HepG2 (cell line): ENCODE data around the gene PLCB1. TPM values are rescaled to one million over a fixed set of nuclear protein-coding genes. Genes with fewer than 3 reads are reported as not detected.

Experiments used
- EHMT2 ChIP-seq: fragments of 200-600 bp; sonication (generic); IDR thresholded peaks from 2 replicates; pipeline ENCODE4 v1.7.0; 2017; ENCODE audit warnings: antibody characterized with exemption, low read depth, low read length, borderline replicate concordance
- HDAC2 ChIP-seq: sonication (generic); formaldehyde crosslinking; IDR thresholded peaks from 2 replicates; pipeline ENCODE4 v1.4.0; 2020; ENCODE audit warnings: missing genetic modification reagents
- HOXA3 ChIP-seq: sonication (generic); formaldehyde crosslinking; IDR thresholded peaks from 2 replicates; pipeline ENCODE4 v1.5.0; 2020; ENCODE audit warnings: missing genetic modification reagents
- IKZF5 ChIP-seq: IDR thresholded peaks from 2 replicates; pipeline ENCODE4 v1.6.1; 2018; ENCODE audit warnings: missing genetic modification reagents, mild to moderate bottlenecking, missing compliant biosample characterization
- IRX3 ChIP-seq: sonication (generic); formaldehyde crosslinking; IDR thresholded peaks from 2 replicates; pipeline ENCODE4 v1.8.1; 2023; ENCODE audit warnings: mild to moderate bottlenecking, low read depth, missing genetic modification reagents, borderline replicate concordance
- MZF1 ChIP-seq: sonication (generic); formaldehyde crosslinking; IDR thresholded peaks from 2 replicates; pipeline ENCODE4 v1.8.1; 2023; ENCODE audit warnings: mild to moderate bottlenecking, missing genetic modification reagents, borderline replicate concordance
- NFRKB ChIP-seq: fragments of 450-650 bp; IDR thresholded peaks from 2 replicates; pipeline ENCODE4 v1.6.1; 2017
- PITX1 ChIP-seq: sonication (generic); formaldehyde crosslinking; IDR thresholded peaks from 2 replicates; pipeline ENCODE4 v1.5.1; 2020; ENCODE audit warnings: mild to moderate bottlenecking, missing genetic modification reagents
- RXRB ChIP-seq: IDR thresholded peaks from 2 replicates; pipeline ENCODE4 v1.6.1; 2016; ENCODE audit warnings: borderline replicate concordance, missing genetic modification reagents, missing compliant biosample characterization
- SIX4 ChIP-seq: sonication (generic); formaldehyde crosslinking; IDR thresholded peaks from 2 replicates; pipeline ENCODE4 v1.4.0; 2020; ENCODE audit warnings: missing genetic modification reagents
- SOX5 ChIP-seq: IDR thresholded peaks from 2 replicates; pipeline ENCODE4 v1.6.1; 2016; ENCODE audit warnings: borderline replicate concordance
- SRSF4 ChIP-seq: fragments of 200-400 bp; formaldehyde crosslinking; IDR thresholded peaks from one replicate; pipeline ENCODE4 v1.6.1; 2018; ENCODE audit warnings: mild to moderate bottlenecking, low read depth, low read length, moderate library complexity; ENCODE audit not compliant: poor library complexity, severe bottlenecking
- ZKSCAN8 ChIP-seq: IDR thresholded peaks from 2 replicates; pipeline ENCODE4 v1.6.1; 2016; ENCODE audit warnings: borderline replicate concordance, missing genetic modification reagents, missing compliant biosample characterization
- ZNF124 ChIP-seq: sonication (generic); formaldehyde crosslinking; IDR thresholded peaks from 2 replicates; pipeline ENCODE4 v1.4.0; 2020; ENCODE audit warnings: missing genetic modification reagents
- ZNF264 ChIP-seq: sonication (generic); formaldehyde crosslinking; IDR thresholded peaks from 2 replicates; pipeline ENCODE4 v1.4.0; 2020; ENCODE audit warnings: missing genetic modification reagents
- ZNF501 ChIP-seq: sonication (generic); formaldehyde crosslinking; IDR thresholded peaks from 2 replicates; pipeline ENCODE4 v1.5.1; 2020; ENCODE audit warnings: mild to moderate bottlenecking, moderate library complexity, missing genetic modification reagents
- ZNF576 ChIP-seq: sonication (generic); formaldehyde crosslinking; IDR thresholded peaks from 2 replicates; pipeline ENCODE4 v1.4.0; 2020; ENCODE audit warnings: mild to moderate bottlenecking, missing genetic modification reagents
- ZNF776 ChIP-seq: sonication (generic); formaldehyde crosslinking; IDR thresholded peaks from 2 replicates; pipeline ENCODE4 v1.4.0; 2020; ENCODE audit warnings: mild to moderate bottlenecking, missing genetic modification reagents
- polyA plus RNA-seq, 8 experiments: library from polyadenylated mRNA; depleted of rRNA in 3 of 8; stranded (reverse) in 7 of 8; unstranded in 1 of 8; fragments of >200 nt; fragmentation: Illumina TruSeq in 4 of 8; extraction: Trizol in 4 of 8; gene quantifications; 2 replicates each; pipeline versions ENCODE4 v1.2.1 to v1.2.3, GENCODE V29; 2011 to 2016; ENCODE audit warnings: low read depth in 4 of 8, missing spikeins in 1 of 8, mixed read lengths in 1 of 8; ENCODE audit not compliant: insufficient read depth in 1 of 8
- total RNA-seq, 5 experiments: library from RNA; depleted of rRNA; stranded (reverse); fragments of >200 nt; fragmentation: Illumina TruSeq; extraction: Trizol; gene quantifications; 2 replicates each; pipeline ENCODE4 v1.2.3, GENCODE V29; 2016; ENCODE audit warnings: low read depth in 1 of 5
- TF ChIP-seq, protein P1 (sequence below): sonication (generic); formaldehyde crosslinking; IDR thresholded peaks from 2 replicates; pipeline ENCODE4 v1.8.1; 2023; ENCODE audit warnings: mild to moderate bottlenecking, missing genetic modification reagents
- TF ChIP-seq, protein P2 (sequence below): sonication (generic); formaldehyde crosslinking; IDR thresholded peaks from 2 replicates; pipeline ENCODE4 v1.4.0; 2020; ENCODE audit warnings: mild to moderate bottlenecking, missing genetic modification reagents
- TF ChIP-seq, protein P3 (sequence below): sonication (generic); formaldehyde crosslinking; IDR thresholded peaks from 2 replicates; pipeline ENCODE4 v1.5.0; 2020; ENCODE audit warnings: missing genetic modification reagents
- TF ChIP-seq, protein P4 (sequence below): IDR thresholded peaks from 2 replicates; pipeline ENCODE4 v1.6.1; 2016; ENCODE audit warnings: low read depth

The PLCB1 gene
- total and polyA plus RNA-seq, 2 of the 13 experiments (the other 11 are each of a cell fraction or from before 2014, with no cell fraction given): 42.4 to 55.9 TPM

- TF ChIP-seq, protein P1, sequence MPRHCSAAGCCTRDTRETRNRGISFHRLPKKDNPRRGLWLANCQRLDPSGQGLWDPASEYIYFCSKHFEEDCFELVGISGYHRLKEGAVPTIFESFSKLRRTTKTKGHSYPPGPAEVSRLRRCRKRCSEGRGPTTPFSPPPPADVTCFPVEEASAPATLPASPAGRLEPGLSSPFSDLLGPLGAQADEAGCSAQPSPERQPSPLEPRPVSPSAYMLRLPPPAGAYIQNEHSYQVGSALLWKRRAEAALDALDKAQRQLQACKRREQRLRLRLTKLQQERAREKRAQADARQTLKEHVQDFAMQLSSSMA: no peak
- TF ChIP-seq SIX4 (CRISPR knock-in tag) (no peak), ZNF576 (no peak), SRSF4 (no peak), PITX1 (CRISPR knock-in tag) (peak; percentile 64; the same call in 1 of the 2 replicates), HOXA3 (CRISPR knock-in tag) (peak; percentile 25; the same call in 1 of the 2 replicates), NFRKB (no peak), MZF1 (CRISPR knock-in tag) (no peak), IRX3 (CRISPR knock-in tag) (no peak), ZKSCAN8 (CRISPR knock-in tag) (peak; percentile 49; the same call in 1 of the 2 replicates), ZNF124 (no peak), ZNF776 (CRISPR knock-in tag) (no peak), IKZF5 (CRISPR knock-in tag) (peak; percentile 15; the same call in 1 of the 2 replicates), SOX5 (CRISPR knock-in tag) (0 out of 2 replicates have a peak, but pooled peaks have one; percentile 69), EHMT2 (peak; percentile 83), RXRB (CRISPR knock-in tag) (peak; percentile 90), ZNF501 (CRISPR knock-in tag) (no peak), ZNF264 (CRISPR knock-in tag) (no peak), HDAC2 (0 out of 2 replicates have a peak, but pooled peaks have one; percentile 30)
- TF ChIP-seq, protein P2, sequence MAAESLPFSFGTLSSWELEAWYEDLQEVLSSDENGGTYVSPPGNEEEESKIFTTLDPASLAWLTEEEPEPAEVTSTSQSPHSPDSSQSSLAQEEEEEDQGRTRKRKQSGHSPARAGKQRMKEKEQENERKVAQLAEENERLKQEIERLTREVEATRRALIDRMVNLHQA (CRISPR knock-in tag): no peak
- TF ChIP-seq, protein P3, sequence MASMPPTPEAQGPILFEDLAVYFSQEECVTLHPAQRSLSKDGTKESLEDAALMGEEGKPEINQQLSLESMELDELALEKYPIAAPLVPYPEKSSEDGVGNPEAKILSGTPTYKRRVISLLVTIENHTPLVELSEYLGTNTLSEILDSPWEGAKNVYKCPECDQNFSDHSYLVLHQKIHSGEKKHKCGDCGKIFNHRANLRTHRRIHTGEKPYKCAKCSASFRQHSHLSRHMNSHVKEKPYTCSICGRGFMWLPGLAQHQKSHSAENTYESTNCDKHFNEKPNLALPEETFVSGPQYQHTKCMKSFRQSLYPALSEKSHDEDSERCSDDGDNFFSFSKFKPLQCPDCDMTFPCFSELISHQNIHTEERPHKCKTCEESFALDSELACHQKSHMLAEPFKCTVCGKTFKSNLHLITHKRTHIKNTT (CRISPR knock-in tag): no peak
- TF ChIP-seq, protein P4, sequence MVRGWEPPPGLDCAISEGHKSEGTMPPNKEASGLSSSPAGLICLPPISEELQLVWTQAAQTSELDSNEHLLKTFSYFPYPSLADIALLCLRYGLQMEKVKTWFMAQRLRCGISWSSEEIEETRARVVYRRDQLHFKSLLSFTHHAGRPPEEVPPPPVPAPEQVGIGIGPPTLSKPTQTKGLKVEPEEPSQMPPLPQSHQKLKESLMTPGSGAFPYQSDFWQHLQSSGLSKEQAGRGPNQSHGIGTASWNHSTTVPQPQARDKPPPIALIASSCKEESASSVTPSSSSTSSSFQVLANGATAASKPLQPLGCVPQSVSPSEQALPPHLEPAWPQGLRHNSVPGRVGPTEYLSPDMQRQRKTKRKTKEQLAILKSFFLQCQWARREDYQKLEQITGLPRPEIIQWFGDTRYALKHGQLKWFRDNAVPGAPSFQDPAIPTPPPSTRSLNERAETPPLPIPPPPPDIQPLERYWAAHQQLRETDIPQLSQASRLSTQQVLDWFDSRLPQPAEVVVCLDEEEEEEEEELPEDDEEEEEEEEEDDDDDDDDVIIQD (CRISPR knock-in tag): peak; percentile 67
These were observed 124.0 kb downstream of the PLCB1 start (continued) for GRCh38 chr20:8255945-8256632.
